GM19395 (cell line): ENCODE results near the gene GRIA3.

ENCODE experiments used
- ATAC-seq: cut with Tn5 transposase; IDR thresholded peaks from one replicate; pipeline ENCODE4 v1.9.1; 2021; ENCODE audit warnings: mild to moderate bottlenecking, moderate library complexity; ENCODE audit not compliant: unreplicated experiment

Gene GRIA3

DNA sequence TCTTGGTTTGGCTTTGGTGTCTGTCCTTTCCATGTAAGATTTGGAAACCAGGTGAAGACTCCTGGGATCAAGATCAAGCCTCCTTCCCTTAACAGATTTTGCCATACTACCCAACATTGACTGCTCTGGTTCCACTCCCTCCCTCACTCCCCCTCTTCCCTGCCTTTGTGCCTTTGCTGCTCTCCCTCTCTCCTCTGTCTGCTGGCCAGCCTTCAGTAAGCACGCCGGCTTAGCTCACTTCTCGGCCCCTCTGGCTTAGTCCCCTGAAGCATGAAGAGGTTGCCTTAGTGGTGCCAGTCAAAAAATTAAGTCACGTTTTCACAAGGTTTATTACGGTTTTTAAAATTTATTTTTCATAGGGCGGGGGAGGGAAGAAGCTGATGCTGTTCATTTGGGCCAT lies 6.0 kb downstream of the GRIA3 start:
- ATAC-seq: no peak

DNA sequence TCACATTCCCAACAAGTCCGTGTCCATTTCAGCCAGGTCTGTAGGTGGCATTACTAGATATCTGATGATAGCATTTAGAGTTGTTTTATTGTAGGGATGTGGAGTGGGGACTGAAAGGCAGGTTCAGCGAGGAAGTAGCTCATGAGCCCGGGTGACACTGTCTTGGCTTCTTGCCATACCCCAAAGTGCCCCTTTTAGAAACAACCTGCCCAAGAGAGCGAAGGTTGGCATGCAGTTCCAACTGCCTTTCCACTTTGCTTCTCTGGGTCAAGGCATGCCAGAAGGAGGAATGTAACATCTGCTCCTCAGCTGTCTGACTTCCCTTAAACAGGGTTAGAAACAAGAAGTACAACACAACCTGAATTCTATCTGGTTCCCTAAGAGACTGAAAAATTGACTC lies 9.0 kb downstream of the GRIA3 start:
- no peak for ATAC-seq

DNA sequence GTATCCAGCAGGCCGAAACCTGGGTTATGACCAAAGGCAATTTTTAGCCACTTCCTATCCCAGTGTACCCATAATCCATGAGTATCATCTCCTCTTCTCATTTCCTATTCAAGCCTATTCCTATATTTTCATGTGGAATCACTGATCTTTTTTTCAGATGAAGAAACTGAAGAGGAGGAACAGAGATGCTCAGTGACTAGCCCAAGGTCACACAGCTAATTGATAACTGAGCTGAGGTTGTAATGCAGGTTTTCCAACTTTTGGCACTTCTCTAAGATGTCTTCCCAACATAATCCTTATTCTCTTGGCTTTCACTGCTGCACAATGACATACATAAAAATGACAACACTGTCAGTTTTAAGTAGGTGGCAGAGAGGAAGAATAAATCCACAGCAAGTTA lies 15.3 kb downstream of the GRIA3 start:
- no peak for ATAC-seq

DNA sequence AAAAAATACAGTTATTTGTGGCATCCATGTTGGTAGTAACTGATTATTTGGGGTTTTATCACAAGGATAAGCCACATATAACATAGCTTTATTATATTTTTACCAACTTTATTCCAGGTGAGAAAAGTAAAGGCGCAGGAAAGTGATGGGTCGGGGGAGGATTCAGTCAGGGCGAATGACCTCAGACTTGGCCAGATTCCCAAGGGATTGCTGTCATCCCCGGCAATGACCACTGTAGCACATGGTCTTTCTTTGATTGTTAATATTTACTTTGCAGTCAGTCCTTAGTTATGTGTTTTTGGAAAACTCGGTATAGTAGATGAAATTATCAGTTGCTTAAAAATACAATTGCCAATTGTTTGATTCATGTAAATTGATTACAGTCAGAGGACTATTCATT lies 17.6 kb downstream of the GRIA3 start:
- ATAC-seq: no peak

DNA sequence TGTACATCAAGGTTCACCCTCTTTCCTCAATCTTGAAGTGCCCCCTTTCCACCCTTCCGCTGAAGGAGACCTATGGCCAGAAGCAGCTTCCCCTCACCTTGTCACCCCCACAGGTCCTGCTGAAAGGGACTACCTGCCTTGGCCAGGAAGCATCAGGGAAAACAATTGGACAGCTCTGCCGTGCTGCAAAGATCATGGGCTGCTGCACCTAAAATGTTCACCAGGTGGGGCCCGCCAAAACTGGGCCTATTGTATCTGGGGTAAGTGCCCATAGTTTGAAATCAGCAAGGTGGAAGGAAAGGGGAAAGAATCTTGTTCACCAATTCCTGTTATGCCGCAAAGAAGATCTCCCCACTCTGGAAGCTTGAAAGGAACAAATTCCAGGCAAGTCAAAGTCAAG lies 18.4 kb downstream of the GRIA3 start:
- no peak for ATAC-seq

DNA sequence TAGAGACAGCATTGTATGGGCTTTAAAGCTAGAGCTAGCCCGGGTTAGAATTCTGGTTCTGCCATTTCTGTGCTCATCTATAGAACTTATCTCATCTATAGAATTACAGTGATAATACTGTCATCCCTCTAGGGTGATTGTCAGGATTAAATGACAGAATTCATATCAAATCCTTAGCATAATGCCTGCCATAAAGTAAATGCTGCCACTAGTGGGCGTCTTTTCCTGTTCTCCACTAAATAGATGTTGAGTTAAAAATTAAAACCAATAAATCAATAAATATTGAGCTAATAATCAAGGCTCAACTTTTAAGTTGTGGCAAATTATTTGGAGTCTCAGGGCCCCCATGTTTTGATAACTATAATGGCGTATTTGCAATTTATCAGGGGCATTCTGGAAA lies 19.7 kb downstream of the GRIA3 start:
- ATAC-seq: no peak

DNA sequence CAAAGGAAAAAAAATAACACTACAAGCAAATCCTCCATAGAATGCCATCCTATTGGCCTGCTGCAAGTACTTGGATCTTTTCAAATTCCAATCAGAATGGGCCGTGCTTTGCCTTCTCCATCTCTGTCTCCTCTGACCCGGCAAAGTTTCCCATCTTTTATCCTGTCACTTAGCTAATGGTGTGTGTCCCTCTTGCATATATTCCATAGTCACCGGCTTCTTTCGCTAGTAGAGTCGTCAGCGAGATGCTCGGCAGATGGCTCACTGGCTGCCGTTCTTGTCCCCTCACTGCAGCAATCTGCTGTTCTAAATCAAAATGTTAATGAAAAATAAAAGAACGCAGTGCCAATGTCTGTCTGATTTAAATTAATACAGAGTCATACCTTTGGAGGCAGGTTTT lies 22.1 kb downstream of the GRIA3 start:
- no peak for ATAC-seq

DNA sequence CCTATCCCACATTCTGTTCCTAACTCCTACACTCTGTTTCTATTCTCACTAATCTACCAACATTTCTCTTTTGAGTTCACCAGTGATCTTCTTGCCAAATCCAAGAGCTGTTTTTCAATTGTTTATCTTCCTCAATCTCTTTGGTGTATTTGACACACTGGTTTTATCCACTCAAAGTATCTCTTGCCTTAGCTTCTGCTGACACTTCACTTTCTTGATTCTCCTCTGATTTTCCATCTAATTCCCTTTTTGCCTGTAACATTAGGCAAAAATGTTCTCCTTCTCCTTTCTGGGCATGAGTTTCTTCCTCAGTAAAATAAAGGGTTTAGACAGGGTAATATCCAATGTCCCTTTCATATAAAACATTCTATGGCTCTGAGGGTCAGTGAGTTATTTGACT lies 26.2 kb downstream of the GRIA3 start:
- no peak for ATAC-seq

DNA sequence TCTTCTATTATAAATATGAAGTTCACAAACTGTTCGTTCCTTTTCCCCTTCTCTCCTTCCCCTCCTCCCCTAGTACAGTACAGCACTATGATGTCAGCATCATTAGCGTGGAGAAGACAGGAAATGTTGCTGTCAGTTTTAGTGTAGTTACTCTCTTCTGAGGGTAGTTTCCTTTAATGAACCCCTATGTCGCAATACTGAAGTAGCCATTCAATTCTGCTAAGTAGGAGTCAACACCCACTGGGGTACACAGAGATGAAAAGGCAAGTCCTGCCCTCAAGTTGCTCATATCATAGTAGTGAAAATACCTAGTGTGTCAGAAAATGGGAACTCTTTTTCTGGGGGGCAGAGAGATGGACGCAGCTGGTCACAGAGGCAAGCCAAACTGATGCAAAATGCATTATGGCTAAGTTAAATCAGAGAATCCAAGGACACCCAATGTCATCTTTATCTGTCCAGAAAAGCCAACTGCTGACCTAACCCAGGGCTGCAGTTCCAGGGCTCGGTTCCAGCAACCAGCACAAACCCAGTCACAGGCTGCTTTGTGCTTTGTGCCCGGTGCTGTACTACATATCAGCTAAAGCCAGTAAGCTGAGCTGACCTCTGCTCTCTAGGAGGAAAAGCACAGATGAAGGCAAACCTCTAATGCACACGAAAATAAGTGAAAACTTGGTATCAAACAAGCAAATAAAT lies 31.5 kb downstream of the GRIA3 start:
- ATAC-seq: no peak

DNA sequence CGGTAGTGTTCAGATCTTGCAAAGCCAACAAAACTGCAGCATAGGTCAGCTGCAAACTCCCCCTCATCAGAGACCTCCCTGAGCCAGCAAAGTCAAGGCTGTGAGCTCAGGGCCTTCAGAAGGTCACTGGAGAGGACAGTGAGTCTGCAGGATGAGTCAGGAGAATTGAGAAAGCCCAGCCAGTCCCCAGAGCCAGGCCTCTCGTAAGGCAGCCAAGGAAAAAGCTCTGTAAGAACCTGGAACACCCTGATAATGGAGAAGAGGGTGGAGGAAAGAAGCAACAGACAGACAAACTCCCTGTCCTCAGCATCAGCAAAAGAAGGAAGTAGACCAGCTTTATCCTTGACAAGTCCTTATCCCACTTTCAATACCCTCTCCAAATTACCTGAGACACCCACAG lies 33.0 kb downstream of the GRIA3 start:
- ATAC-seq: no peak

DNA sequence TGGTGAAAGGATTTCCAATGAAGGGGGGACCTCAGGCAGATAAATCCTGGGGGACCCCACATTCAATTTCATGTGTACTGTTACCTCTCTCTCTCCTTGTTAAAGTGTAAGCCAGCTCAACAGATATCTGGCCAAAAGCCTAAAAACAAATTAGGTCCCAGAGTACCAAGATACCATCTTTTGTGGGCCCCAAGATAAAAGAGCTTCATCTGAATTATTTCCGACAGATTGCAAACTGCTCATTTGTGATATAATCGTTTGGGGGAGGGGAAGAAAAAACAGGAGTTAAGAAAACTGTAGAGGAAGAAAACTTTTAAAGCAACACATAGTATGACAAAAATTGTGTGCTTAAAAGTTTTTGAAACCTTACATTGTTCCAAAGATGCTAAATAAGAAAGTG lies 33.6 kb downstream of the GRIA3 start:
- ATAC-seq: no peak

DNA sequence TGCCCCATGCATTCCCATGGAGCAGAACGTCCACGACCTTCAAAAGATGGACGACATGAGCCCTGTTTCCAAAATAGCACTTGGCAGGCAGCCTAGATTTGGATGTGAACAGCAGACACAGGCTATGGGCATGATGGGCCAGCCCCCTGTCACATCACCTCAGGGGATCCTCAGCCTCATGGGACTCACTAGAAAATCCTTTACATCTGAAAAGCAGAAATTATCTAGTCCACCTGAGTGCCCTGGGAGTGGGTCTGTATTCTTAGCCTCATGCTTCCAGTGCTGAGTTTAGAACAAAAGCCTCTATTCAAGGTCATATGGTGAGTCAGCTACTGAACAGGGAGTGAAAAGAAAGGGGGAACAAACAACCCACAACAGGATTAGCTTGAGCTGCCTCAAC lies 35.8 kb downstream of the GRIA3 start:
- ATAC-seq: no peak

DNA sequence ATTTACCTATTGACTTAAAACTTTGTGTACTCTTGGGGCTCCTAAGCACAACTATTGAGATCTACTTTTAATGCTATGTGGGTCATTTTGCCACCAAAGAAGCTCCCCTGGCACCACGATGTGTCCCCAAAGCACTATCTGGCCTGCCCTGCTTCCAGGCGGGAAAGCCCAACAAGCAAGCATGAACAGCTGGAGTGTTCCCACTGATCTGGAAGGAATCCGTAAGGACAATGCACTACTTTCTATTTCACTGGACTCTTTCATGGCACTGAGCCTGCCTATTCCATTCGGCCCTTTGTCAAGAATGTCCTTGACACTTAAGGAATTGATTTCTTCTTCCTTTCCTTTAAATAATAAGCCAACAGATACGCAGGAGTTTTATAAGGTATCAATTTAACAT lies 38.8 kb downstream of the GRIA3 start:
- ATAC-seq: no peak

DNA sequence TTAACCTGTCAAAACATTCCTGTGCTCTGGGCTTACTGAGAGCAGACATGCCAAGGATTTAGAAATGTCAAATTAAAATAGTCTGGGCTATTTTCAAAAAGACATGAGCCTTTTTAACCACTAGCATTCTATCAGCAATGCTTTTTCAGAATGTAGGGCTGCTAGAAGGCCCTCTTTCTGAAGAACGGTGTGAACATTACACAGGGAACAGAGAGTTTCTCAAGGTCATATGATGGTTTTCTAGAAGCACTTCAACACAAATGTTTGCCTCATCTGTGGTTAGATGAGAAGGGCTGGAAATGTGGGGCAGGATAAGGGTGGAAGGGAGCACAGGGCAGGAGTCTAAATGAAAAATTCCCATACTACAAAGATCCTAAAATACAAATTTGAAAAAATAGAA lies 39.3 kb downstream of the GRIA3 start:
- no peak for ATAC-seq

DNA sequence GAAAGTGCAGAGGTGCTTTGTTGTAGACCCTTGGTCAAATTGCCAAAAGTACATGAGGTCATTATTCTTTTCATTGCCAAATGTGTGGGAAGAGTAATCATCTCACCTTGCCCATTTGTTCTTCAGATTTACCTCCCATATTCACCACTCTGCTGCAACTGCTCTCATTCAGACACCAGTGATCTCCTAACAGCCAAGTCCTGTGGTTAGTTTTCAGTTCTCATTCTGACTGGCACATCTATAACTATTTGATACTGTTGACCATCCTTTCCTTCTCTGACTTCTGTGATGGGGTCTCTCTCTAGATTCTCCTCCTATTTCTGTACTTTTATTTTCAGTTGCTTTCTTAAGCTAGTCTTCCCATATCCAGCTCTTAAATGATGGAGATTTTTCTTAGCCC lies 39.8 kb downstream of the GRIA3 start:
- peak; percentile 89 for ATAC-seq

DNA sequence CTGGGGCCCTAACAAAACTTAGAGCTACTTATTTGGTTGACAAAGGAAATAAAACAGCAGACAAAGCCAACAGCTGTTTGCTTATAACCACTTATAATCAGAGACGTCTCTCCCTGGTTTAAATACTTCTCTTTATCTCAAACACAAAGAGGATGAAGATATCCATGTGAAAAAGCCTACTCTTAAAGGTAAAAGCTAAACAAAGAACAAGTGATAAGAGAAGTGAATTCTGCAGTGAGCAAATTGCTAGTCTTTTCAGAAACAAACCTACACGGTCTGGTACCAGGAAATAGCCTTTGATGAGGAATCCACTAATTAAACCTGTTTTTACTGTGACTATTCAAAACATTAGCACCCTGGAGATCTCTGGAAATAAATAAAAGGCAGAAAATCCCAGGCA lies 46.7 kb downstream of the GRIA3 start:
- ATAC-seq: no peak

DNA sequence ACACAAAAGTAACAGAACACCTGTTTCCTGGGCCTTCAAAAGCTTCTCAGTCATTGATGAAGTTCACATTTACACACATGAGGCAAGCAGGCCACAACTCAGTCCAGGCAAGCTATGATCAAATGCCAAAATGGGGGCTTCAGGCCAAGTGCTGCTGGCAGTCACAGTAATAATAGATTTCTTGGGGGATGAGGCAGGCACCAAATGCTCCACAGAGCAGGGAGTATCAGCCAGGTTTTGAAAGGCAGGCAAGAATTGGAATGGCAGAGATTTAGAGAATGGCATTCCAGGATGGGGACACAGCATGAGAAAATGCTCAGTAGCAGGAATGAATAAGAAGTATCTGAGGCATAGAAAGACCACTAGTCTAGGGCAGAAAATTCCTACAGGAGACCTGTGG lies 52.8 kb downstream of the GRIA3 start:
- no peak for ATAC-seq

DNA sequence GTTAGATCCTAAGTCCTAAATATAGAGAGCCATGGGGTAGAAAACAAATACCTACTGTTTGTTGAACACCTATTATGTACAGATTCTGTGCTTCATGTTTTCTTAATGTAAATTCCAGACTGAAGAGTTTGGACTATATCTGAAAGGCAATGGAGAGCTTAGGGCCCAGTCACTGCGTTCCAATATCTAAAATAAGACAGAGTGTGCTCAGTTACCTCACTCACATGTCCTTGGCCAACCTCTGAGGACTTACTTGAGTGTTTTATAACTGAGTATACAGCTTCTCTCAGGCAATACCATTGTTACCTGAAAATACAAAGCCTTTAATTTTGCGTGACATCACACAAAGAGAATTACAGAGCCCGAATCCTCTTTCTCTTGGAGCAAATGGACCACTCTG lies 53.2 kb downstream of the GRIA3 start:
- ATAC-seq: no peak

DNA sequence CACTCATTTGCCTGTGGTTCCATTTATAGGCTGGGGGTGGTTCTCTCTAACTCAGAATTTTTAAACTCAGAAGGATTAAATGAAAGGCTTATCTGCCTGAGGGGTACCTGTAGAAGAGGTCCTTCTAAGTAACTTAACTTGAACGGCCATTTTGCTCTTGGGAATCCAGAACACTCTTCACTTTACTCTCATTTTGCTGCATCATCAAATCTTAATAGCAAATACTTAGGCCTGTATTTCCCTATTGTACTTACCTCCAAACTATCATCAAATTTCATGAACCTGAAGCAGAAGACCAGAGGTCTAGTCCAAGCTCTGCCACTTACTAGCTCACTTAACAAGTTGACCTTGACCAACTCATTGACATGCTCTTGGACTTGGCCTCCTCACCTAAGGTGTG lies 70.4 kb downstream of the GRIA3 start:
- ATAC-seq: no peak

DNA sequence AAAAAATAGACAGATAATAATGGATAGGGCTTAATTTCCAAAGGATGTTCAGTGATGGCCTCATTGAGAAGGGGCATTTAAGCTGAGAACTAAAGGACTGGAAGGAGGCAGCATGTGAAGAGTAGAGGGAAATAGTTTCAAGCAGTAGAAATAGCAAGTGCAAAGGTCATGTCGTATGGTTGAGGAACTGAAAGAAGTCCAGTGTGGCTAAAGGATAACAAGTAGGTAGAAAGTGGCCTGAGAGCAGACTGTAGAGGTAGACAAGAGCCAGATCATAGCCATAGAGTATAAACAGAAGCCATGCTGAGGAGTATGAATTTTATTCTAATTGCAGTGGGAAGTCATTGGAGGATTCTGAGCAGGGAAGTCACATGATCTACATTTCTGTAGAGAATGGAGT lies 72.3 kb downstream of the GRIA3 start:
- peak; percentile 52 for ATAC-seq

DNA sequence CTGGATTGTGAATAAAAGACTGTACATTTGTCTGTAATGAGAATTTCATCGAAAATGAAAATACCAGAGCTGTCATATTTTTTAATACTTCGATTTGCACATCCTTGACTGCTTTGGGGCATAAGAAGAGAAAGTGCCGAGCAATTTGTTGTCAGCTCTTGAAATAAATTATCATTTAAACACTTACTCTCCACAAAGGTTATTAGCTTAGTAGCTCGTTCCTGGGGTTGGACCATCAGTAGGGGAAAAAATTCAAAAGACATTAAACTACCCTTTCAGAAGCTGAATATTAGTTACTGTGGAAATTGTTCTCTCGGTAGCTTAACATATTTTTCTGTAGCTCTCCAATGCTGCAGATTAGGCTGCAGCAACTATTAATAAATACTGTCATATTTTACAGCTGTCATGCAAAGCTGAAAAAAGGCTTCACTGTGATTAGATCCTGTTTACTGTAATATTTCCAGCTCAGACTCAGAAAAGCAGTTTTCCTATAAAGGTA lies 76.9 kb downstream of the GRIA3 start:
- ATAC-seq: no peak

DNA sequence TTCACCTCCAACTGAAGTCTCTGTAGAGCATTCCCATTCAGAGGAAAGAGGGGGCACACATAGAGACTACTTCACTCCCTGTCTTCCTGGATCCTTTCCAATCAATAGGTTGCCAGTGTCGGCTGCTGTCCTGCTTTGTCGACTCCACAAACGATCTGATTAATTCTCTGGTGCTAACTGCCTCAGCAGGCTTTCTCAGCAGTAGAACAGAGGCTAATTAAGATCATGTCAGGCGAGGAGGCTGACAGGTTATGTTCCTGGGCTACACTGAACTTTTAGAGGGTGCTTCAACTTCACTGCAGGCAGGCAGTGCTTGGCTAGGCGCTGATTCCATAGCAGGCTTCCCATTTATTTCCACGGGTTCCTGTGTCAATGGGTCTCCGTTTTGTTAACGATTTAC lies 79.2 kb downstream of the GRIA3 start:
- no peak for ATAC-seq

DNA sequence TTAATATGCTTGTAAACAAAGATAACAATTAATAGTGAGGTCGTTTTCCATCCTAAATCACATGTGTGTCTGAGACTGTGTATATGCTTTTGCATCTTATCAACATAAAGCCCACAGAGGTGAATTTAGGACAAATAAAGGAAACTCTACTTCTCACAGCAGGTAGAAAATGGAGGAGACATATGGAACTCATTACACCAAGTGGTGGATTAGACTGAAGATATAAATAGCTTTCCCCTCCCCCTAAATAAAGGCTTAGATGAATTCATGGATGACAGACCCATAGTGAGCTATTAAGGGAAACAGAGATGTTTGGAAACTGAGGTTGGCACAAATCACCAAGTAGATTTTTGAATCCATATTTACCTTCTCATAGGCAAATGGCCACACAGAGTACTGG lies 79.7 kb downstream of the GRIA3 start:
- ATAC-seq: no peak
